Fibroblast of the aortic adventitia (primary cell): Measurements from ENCODE around the gene SPAG6. TPM values are rescaled to one million over a fixed set of nuclear protein-coding genes. Genes with fewer than 3 reads are reported as not detected.

Source experiments
- DNase-seq: peaks from one replicate; pipeline ENCODE4 v3.0.0-alpha.2; 2010; ENCODE audit warnings: low read depth
- H3K4me3 ChIP-seq: 2 replicates; pipeline ENCODE4 v1.5.1; 2011; ENCODE audit warnings: low read depth, mild to moderate bottlenecking, control low read depth, low read length, moderate library complexity
- CTCF ChIP-seq: IDR thresholded peaks from 2 replicates; pipeline ENCODE4 v1.5.1; 2011; ENCODE audit warnings: mild to moderate bottlenecking, low read length, control low read depth, inconsistent platforms; ENCODE audit not compliant: insufficient read depth
- total RNA-seq: library from RNA; depleted of rRNA; stranded (reverse); fragments of >200 nt; gene quantifications from 2 replicates; pipeline ENCODE4 v1.2.3, GENCODE V29; 2012; ENCODE audit warnings: low replicate concordance

SPAG6 gene
- total RNA-seq, 1 donor: not detected

DNA sequence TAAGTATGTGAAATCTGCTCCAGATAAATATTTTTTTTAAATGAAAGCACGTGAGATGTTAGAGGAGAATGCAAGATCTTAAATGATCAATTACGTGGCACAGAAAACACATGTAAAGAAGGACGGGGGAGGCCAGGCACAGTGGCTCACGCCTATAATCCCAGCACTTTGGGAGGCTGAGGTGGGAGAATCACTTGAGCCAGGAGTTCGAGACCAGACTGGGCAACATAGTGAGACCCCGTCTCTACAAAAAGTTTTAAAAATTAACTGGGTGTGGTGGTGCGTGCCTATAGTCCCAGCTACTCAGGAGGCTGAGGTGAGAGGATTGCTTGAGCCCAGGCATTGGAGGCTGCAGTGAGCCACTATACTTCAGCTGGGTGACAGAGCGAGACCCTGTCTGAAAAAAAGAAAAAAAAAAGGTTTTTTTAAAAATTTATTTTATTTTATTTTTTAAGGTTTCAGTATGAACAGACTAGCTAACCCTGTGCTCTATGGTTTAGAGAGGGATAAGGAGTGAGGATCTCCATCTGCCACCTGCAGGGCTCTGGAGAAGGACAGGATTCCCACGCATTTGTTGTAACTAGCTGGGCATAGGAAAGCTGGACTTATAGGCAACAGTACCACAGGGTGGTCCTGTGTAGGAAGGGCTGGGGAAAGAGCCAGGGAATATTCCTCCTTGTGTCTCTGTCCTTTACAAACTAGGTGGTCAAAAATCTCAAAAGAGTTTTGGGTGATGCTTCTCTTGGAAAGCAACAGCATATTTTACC lies 113.2 kb downstream of the SPAG6 start:
- TF ChIP-seq CTCF: no peak
- DNase-seq: no peak
- no peak overlapping the region for H3K4me3 ChIP-seq

DNA sequence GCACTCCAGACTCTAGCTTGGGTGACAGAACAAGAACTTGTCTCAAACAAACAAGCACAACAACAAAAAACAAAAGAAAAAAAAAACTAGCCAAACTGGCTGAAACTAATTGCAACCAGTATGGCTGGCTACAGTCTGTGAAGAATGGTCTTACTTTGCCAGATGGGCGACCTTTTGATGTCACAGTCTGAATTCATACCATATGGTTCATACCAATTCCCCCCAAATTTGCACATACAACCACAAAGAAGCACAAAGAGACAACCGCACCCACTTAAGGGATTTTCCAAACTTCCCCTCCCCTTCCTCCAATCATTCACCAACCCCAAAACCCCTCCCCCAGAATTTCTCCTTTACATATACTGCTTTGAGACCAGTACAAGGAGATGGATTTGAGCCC lies 114.2 kb downstream of the SPAG6 start:
- no peak for DNase-seq

GRCh38 chr10:22460101-22460500 lies 114.8 kb downstream of the SPAG6 start:
- TF ChIP-seq CTCF: no peak
- DNase-seq: no peak
- H3K4me3 ChIP-seq: no peak overlapping the region

More for the DNA sequence above, 114.2 kb downstream of the SPAG6 start:
- no peak for TF ChIP-seq CTCF
- no peak overlapping the region for H3K4me3 ChIP-seq

- H3K4me3 ChIP-seq: no peak overlapping the region
- no peak for TF ChIP-seq CTCF
- DNase-seq: no peak
Observed at GRCh38 chr10:22460531-22461403, 115.5 kb downstream of the SPAG6 start.

- no peak for DNase-seq
- no peak overlapping the region for H3K4me3 ChIP-seq
- TF ChIP-seq CTCF: no peak
Observed at GRCh38 chr10:22461891-22462290, 116.6 kb downstream of the SPAG6 start.

DNA sequence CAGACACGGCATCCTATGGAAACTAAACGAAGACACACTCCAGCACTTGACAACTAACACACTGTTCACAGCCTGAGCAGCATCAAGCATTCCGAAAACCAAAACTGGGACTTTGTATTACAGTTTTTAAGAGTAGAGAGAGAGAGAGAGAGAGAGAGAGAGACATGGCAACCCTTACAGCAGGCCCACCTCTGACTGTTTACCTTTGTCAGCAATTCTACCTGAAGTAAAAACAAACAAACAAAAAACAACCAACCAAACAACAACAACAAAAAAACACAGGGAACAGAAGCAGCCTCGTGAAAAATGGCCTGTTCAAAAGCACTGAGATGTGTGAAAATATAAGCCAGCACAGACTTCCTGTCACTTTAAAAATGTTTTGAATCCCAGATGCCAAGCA lies 118.0 kb downstream of the SPAG6 start:
- no peak overlapping the region for H3K4me3 ChIP-seq
- no peak for DNase-seq
- no peak for TF ChIP-seq CTCF
